Measurements from ENCODE around the gene EFCAB6.

EFCAB6 gene

DNA sequence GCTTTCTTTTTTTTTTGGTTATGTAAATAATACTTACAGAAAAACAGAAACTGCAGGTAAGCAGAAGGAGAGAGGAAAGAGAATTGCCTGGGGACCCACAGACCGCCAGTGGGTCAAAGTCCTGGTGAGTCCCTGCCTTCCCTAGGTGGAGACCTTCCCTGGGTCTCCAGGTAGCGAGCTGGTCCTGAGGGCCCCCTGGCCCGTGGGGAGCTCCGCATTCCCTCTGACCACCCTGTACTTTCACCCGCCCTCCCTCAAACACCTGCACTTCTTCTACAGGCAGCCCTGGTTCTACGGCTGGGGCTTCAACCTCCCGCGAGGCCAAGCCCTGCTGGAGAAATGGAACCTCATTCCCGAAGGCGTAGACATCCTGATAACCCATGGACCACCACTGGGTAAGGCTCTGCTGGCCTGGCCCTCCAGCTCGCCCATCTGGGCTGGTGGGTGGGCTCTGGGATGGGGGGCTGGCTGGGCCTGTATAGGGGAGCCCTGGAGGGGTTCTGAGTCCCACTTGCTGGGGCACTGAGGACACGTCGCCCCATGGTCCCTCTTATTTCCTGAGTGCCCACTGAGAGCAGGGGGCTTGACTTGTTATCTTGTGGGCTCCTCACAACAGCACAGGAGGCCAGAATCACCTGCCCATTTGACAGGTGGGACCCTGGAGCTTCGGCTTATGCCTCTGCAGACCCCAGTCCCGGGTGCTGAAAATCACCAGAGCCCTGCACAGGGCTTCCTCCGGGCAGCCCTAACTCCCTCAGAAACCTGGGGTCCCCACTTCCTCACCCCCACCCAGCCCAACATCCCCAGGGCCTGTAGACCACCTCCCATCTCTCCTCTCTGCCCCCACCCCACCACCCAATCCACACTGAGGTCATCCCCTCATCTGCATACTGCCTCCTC lies 313.9 kb downstream of the EFCAB6 start:
- DNase-seq = no peak

DNA sequence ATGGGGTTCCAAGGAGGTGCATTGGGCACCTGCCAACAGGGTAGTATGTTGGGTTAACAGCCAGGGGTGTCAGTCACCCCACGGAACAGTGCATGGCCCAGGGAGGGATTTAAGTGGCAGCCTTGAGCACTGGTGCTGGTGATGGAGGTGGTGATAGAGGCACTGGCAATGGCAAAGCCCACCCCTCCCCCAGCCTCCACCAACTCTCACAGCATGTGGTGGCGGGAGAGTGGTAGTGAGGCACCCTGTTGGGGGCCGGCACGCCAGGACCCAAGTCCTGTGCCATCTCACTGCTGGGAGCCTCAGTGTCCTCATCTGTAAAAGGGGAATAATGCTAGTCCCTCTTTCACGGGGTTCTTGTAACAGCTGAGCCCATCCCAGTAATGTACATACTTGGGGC lies 318.8 kb downstream of the EFCAB6 start:
- no peak for DNase-seq

DNA sequence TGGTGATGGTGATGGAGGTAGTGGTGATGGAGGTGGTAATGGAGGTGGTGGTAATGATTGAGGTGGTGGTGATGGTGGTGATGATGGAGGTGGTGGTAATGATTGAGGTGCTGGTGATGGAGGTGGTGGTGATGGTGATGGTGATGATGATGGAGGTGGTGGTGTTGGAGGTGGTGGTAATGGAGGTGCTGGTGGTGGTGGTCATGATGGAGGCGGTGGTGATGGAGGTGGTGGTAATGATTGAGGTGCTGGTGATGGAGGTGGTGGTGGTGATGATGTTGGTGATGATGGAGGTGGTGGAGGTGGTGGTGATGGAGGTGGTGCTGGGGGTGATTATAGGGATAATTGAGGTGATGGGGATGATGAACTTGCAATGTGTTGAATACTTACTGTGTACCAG lies 320.4 kb downstream of the EFCAB6 start:
- DNase-seq = no peak

DNA sequence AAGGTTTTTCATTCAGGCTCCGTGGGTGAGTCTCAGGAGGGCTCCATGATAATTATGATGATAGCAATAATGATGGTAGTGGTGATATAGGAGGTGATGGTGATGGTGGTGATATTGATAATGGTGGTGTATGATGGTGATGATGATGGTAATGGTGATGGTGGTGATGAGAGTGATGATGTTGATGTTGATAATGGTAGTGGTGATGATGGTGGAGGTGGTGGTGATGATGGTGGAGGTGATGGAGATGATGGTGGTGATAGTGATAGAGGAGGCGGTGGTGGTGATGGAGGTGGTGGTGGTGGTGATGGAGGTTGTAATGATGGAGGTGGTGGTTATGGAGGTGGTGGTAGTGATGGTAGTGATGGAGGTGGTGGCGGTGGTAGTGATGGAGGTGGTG lies 320.9 kb downstream of the EFCAB6 start:
- DNase-seq = no peak

DNA sequence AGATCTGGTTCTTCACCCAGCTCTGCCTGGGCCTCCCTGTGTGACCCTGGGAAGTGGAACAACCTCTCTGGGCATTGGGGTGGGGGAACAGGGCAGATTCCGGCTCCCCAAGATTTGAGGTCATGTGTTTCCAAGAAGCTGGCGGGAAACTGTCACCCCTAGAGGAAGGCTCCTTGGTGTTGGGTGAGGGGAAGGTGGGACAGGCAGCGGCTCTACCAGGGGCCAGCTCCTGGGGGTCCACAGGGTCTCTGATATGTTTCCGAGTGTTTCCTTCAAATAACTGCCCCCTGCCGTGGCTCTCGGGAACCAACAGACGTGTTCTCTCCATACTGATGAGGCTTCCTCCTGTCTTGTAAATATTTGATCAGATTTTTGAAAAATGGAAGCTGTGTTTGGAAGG lies 321.8 kb downstream of the EFCAB6 start:
- DNase-seq = no peak

DNA sequence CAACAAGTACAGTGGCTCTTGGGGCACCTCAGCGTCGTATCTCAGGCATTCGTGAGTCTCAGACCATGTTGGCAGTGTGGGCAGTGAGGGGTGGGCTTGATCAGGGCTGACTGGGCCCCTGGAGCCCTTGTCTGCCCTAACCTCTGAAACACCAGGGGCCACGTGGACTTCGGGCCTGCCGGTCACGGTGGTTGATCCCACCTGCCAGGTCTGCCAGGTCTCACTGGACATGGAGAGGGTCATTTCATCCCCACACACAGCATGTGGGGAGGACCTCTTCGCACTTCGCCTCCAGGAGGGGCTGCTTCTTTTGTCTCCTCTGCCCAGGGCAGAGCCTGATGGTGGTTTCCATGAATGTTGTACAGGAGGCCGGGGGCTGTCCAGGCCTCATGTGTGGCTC lies 323.2 kb downstream of the EFCAB6 start:
- no peak for DNase-seq

DNA sequence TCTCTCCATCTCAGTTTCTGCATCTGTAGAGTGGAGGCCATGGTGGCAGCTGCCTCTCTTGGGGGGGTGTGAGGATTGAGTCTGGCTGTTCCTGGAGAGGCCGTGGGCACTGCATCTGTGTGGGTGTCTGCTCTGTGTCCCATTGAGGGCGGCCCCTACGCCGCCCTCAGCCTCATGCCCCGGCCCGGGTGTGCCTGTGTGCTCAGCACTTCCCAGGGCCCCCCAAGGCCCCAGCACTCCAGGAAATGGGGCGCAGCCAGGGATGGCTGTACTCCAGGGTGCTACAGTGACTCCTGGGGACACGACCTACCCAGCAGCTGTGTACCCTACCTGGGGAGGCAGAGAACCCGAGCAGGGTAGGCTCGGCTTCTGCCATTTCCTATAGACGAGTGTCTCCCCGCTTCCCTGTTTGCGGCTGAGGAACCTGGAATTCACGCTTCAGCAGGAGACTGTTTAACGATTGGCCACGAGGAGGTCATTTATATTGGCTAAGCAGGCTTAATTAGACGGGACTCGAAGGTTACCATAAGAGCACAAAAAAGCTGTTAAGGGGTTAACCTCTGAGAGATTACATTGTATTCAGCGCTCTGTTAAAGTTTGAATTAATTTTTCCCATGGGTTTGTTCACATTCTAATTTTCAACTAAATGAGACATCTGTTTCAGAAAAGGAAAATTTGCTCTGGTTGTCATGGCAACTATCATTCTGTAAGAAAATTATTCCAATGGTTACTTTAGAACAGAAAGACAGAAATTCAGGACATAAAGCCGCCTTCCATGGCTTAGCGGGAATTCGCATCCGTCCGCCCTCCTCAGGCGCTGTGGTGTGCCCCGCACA lies 323.9 kb downstream of the EFCAB6 start:
- DNase-seq = no peak

DNA sequence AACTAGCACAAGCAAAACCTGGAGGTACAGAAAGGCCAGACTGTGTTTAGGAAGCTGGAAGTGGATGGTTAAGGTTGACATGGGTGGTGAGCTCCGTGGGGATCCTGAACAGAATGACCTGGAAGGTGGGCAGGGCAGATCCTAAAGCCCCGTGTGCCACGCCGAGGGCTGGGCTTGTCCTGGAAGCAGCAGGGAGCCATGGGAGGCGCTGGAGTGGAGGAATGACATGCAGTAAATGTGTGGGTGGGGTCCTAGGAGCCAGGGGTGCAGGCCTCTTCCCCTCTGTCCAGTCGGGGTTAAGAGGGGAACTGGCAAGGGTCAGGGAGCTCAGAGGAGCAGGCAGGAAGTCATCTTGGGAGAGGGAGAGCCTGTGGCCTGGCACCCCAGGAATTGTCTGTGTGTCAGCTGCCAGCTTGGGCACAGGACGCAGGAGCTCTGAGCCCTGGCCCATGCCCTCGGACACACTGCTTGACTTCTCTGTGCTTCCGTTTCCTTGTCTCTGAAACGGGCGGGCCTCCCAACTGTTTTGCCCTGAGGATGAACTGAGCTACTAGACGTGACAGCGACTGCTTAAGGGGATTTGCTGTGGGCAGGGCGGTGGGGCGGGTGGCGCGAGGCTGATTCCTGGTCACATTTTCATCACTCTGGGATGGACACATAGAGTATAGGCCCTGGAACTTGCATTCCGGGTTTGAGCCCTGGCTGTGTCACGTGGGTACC lies 324.6 kb downstream of the EFCAB6 start:
- DNase-seq = no peak

DNA sequence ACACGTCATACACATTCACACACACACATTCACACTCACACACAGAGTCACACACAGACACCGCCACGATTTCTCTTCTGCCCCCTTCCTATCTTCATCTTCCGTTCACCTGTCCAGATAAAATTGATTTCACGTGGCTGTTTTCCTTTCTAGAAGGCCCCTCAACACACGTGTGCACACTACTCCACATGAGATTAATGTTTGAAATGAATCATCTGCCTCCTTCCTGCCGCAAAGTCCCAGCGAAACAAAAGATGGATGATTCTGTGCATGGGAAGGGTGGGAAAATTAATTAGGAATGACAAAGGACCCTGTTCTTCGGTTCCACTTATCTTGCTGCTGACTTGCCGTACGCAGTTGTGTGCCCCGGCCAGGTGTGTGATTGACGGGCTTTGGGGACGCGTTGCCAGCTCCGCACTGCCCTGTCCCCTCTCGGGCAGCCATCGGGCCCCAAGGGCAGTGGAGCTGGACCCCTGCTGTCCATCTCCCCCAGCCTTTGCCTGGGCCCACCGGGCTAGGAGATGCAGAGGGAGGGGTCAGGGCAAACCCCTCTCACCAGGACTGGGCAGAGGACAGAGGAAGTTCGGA lies 326.5 kb downstream of the EFCAB6 start:
- DNase-seq = no peak

DNA sequence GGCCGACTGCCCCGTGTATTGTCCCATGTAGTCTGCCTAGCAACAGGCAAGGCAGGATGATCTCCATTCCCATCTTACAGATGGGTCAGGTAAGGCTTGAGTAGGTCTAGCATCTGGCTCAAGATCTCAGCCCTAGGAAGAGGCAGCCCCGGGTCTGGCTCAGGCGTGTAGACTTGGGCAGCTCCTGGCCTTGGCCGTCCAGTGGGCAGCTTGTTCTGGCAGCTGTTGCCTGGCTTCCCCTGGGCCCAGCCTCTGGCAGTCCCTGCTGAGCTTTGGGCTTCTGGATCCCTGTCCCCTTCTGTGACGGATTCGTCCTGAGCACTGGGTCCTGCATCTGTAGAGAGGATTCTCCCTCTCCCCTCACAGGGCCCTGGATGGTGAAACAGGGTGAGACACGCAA lies 327.9 kb downstream of the EFCAB6 start:
- no peak for DNase-seq

DNA sequence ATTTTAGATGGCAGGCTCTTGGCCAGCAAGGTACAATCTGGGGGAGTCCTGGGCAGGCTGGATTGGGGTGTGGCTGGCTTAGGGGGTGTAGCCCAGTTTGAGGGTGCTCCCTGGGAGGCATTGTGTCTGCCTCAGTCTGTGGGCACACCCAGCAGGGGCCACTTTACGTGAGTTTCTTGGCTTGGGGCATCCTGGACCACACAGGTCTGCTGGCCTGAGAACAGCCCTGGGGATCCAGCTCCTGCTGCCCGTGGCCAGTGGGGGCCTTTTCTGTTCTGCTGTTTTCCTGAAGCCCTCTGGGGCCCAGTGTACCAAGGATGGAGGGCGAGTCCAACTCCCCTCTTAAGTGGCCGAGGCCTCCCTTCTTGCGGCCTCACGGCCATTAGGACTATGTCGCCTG lies 328.4 kb downstream of the EFCAB6 start:
- DNase-seq = no peak

DNA sequence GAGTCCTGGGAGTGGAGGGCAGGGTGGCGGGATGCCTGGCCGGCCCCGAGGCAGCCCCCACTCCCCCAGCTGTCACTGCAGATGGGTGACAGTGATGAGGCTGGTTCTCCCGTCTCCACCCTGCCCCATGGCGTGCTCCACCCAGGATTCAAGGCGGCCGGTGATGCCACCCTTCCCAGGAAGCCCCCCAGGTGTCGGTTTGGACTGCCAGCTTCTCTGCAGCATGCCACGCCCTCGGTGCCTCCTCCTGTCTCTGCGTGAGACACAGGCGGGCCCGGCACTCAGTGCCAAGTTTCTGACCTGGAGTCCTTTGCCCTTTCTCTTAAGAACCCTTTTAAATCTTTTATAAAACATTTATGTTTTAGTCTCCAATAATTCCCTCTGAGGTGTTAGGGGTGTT lies 328.8 kb downstream of the EFCAB6 start:
- DNase-seq = no peak

DNA sequence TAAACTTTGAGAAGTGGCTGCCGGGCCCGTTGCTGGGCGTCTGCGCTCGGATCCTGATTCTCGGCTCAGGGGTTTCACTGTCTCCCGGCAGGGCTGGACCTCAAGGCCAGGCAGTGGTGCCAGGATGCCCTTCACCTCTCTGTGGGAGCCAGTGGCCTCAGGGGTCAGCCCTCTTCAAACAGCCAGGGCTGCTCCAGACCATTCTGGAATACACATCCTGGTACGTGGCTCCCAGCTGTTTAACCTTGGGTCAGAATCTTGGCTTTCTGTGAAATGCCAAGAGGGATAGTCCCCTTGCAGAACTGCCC lies 329.8 kb downstream of the EFCAB6 start:
- DNase-seq = no peak

DNA sequence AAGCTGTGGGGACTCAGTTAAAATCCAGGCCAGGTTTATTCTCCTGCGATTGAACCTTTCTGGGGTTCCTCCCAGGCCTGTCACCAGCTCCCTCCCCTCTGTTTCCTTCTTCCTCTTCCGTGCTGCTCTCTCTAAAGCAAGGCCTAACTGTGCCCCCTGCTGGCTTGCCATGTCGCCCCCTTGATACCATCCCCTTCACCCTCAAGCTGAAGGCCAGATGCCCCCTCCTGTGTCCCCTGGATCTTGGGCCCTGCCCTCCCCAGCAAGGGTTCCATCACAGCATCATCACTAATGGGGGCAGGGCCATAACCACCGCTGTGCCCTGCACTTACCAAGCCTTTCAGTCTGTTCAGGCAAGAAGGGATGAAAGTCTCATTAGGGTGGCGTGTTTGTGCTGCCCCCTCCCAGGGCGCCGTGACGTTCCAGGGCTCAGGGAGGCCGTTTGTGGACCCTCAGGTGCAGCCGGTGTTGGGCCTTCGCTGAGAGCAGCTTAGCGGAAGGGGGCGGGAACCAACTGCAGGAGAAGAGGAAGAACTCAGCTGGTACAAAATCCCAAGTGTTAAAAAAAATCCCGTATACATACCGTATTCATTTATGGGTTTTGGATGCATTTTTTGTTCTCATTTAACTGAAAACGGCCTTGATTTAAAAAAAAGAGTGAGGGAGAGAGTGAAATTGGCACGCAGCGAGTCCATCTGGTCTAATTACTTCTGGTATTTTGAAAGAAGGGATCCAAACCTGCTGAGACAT lies 330.4 kb downstream of the EFCAB6 start:
- no peak for DNase-seq

DNA sequence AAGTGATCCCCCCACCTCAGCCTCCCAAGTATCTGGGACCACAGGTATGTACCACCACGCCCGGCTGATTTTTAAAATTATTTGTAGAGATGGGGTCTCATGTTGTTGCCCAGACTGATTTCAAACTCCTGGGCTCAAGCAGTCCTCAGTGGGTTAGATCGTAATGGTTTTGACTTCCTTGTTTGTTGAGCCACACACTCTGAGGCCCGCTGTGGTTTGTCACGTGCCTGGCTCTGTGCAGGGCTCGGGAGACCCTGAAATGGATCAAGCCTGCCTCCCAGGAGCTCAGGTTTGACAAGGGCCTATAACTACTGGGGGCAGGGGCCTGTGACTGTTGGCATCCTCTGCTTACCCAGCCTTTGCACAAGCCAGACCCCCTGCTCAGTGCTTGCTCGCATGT lies 332.1 kb downstream of the EFCAB6 start:
- DNase-seq = no peak

DNA sequence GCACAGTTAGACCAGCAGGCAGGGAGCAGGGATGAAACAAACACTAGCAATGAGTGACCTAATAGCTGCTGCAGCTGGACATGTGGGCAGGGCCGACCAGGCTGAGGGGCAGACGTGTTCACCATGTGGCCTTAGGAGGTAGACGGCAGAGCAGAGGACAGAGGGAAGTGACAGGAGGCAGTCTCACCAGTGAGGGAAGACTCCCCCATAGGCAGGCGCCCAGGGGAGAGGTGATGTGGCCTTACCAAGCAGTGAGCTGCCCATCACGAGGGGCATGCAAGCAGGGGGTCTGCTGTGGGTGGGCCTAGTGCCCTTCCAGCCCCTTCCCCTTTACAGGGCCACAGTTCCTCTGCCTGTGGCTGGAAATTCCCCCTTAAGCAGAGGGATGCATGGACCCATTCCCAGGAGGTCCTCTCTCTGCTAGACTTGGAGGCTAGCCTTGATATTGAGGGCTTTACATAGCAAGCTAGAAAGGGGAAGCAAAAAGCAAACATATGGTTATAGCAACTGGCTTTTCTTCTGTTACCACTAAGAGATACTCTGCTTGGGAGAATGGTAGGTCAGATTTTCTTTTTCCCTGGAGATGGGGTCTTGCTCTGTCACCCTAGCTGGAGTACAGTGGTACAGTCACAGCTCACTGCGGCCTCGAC lies 332.7 kb downstream of the EFCAB6 start:
- no peak for DNase-seq
